ENCODE measurements around the gene C15orf39.

The C15orf39 gene

GRCh38 chr15:75178171-75178937, 23.3 kb upstream of the C15orf39 start:
- DNase-seq (no peak), ATAC-seq (replicated peaks) (peak; percentile 12)
- Mint-ChIP-seq H3K4me1 (ENCODE audit: low read depth in 2 of 2) (peaks cover 0 to 12% of the 10 kb centered on the region in 2 donors), H3K27me3 (peaks cover 27 to 47% of the 10 kb centered on the region in 2 donors), H3K4me3 (peak overlapping the region in 1 of 2 donors; percentile 52), H3K36me3 (ENCODE audit: insufficient read depth) (peaks cover 4% of the 10 kb centered on the region), H3K27ac (no peak overlapping the region), H3K9me3 (no peaks in the 10 kb centered on the region)

- H3K27me3 Mint-ChIP-seq = peaks cover 27 to 50% of the 10 kb centered on the region in 2 donors
- H3K4me1 Mint-ChIP-seq (ENCODE audit: low read depth in 2 of 2) = peaks cover 0 to 12% of the 10 kb centered on the region in 2 donors
- H3K4me3 Mint-ChIP-seq = peak overlapping the region in 1 of 2 donors; percentile 52
- peaks cover 4% of the 10 kb centered on the region for H3K36me3 Mint-ChIP-seq (ENCODE audit: insufficient read depth)
- H3K9me3 Mint-ChIP-seq = no peaks in the 10 kb centered on the region
- ATAC-seq (replicated peaks) (no peak), DNase-seq (no peak)
- no peak overlapping the region for H3K27ac Mint-ChIP-seq
These were observed 22.5 kb upstream of the C15orf39 start for GRCh38 chr15:75178938-75179745.

DNA sequence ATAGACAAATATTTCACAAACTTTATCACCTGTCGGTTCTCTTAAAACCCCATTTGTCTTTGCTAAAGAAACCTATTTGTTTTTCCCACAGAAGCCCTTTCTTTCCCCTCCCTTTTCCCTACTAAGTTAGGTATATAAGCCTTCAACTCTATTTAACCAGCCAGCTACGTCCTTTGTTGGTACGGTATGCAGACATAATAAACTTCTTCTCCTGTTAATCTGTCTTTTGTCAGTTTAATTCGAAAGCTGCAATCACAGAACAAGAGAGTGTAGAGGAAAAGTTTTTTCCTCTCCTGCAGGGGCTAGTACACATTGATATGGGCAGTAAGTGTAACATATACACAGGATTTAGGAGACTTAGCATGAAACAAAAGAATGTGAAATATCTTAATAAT, 21.9 kb upstream of the C15orf39 start:
- H3K9me3 Mint-ChIP-seq = no peaks in the 10 kb centered on the region
- peaks cover 0 to 12% of the 10 kb centered on the region in 2 donors for H3K4me1 Mint-ChIP-seq (ENCODE audit: low read depth in 2 of 2)
- H3K27me3 Mint-ChIP-seq = peaks cover 27 to 55% of the 10 kb centered on the region in 2 donors
- ATAC-seq (replicated peaks) (no peak), DNase-seq (no peak)
- no peak overlapping the region for H3K27ac Mint-ChIP-seq
- H3K4me3 Mint-ChIP-seq = no peak overlapping the region
- peaks cover 4% of the 10 kb centered on the region for H3K36me3 Mint-ChIP-seq (ENCODE audit: insufficient read depth)

GRCh38 chr15:75181780-75182179, 19.9 kb upstream of the C15orf39 start:
- H3K4me3 Mint-ChIP-seq = no peak overlapping the region
- ATAC-seq (replicated peaks) (no peak), DNase-seq (no peak)
- no peaks in the 10 kb centered on the region for H3K9me3 Mint-ChIP-seq
- H3K27ac Mint-ChIP-seq = no peak overlapping the region
- peaks cover 0 to 14% of the 10 kb centered on the region in 2 donors for H3K4me1 Mint-ChIP-seq (ENCODE audit: low read depth in 2 of 2)
- H3K36me3 Mint-ChIP-seq (ENCODE audit: insufficient read depth) = peaks cover 4% of the 10 kb centered on the region
- H3K27me3 Mint-ChIP-seq = peaks cover 27 to 55% of the 10 kb centered on the region in 2 donors

GRCh38 chr15:75182187-75183131, 19.2 kb upstream of the C15orf39 start:
- DNase-seq (no peak), ATAC-seq (replicated peaks) (peak; percentile 53)
- peak overlapping the region; percentile 15 to 46 for H3K27ac Mint-ChIP-seq

DNA sequence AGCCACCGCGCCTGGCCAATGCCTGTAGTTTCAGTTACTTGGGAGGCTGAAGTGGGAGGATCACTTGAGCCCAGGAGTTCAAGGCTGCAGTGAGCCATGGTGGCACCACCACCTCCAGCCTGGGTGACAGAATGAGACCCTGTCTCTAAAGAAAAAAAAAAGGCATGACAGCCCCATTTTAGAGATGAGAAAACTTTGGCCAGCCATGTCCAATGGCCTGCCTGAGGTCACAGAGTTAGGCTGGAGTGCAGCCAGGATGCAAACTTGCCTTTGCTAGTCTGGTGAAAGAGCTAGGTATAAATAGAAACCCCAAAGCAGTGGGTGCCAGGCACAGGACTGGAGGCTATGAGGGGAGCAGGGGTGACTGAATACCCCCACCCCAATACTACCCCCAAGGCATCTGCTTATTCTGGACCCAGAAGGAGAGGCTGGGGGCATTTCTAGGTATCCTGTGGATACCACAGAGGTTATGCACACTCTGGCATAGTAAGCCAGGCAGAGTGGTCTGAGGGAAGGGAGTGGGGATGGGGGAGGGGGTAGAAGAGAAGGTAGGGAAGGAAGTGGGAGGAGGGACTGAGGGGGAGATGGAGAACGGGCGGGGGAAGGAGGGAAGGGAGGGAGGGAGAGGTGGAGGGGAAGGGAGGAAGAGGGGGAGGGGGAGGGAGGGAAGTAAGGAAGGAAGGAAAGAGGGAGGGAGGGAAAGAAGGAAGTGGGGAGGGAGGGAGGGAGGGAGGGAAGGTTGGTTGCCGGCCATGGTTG, 16.2 kb upstream of the C15orf39 start:
- Mint-ChIP-seq H3K27ac (no peak overlapping the region), H3K27me3 (peaks cover 11 to 27% of the 10 kb centered on the region in 2 donors), H3K36me3 (ENCODE audit: insufficient read depth) (peaks cover 4% of the 10 kb centered on the region), H3K4me1 (ENCODE audit: low read depth in 2 of 2) (peaks cover 0 to 8% of the 10 kb centered on the region in 2 donors), H3K9me3 (no peaks in the 10 kb centered on the region), H3K4me3 (no peak overlapping the region)
- DNase-seq = no peak
- no peak for ATAC-seq (replicated peaks)

More at GRCh38 chr15:75182187-75183131, 19.2 kb upstream of the C15orf39 start:
- H3K9me3 Mint-ChIP-seq = no peaks in the 10 kb centered on the region
- H3K4me1 Mint-ChIP-seq (ENCODE audit: low read depth in 2 of 2) = peaks cover 0 to 14% of the 10 kb centered on the region in 2 donors
- no peak overlapping the region for H3K4me3 Mint-ChIP-seq
- peaks cover 27 to 55% of the 10 kb centered on the region in 2 donors for H3K27me3 Mint-ChIP-seq
- peaks cover 4% of the 10 kb centered on the region for H3K36me3 Mint-ChIP-seq (ENCODE audit: insufficient read depth)

DNA sequence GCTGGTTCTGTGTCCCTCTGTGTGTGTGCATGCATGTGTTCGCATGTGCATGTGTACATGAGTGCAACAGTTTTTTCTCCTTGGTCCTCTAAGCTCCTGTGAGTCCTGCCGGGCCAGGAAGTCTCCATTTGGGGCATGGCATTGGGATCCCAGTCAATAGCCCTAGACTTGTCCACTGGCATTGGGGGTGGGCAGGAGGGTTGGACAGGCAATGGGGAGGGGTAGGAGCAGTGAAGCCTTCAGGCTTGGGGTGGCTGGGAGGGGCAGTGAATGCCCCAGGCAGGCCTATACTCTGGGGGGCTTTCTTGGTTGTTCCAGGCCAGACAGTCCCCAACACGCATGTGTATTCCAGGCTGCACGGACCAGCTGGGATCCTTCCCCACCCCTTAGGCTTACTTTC, 15.6 kb upstream of the C15orf39 start:
- peaks cover 0 to 8% of the 10 kb centered on the region in 2 donors for H3K4me1 Mint-ChIP-seq (ENCODE audit: low read depth in 2 of 2)

DNA sequence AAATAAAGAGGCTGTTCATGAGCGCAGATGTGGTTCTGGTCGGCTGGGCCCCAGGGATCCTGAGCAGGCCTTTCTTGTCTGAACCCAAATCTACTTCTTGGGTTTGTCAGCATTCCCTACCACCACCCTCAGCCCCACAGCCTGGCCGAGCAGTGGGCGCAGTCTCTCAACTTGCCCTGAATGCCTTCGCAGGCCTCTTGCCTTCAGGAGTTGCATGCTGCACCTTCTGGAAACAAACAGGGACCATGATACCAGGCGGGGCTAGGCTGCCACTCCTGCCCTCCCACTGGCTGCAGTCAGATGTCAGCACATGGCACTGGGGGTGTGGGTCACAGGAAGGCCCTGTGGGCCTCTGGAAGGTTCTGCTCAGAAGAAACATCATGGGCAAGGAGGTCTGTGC, 13.2 kb upstream of the C15orf39 start:
- ATAC-seq (replicated peaks) (no peak), DNase-seq (no peak)
- no peaks in the 10 kb centered on the region for H3K36me3 Mint-ChIP-seq (ENCODE audit: insufficient read depth)
- H3K4me3 Mint-ChIP-seq = no peak overlapping the region
- H3K27ac Mint-ChIP-seq = no peak overlapping the region
- H3K9me3 Mint-ChIP-seq = no peaks in the 10 kb centered on the region
- peaks cover 0 to 23% of the 10 kb centered on the region in 2 donors for H3K27me3 Mint-ChIP-seq
- H3K4me1 Mint-ChIP-seq (ENCODE audit: low read depth in 2 of 2) = peaks cover 0 to 3% of the 10 kb centered on the region in 2 donors

More for the DNA sequence above, 15.6 kb upstream of the C15orf39 start:
- Mint-ChIP-seq H3K9me3 (no peaks in the 10 kb centered on the region), H3K36me3 (ENCODE audit: insufficient read depth) (peaks cover 3% of the 10 kb centered on the region), H3K27ac (no peak overlapping the region), H3K27me3 (peaks cover 5 to 21% of the 10 kb centered on the region in 2 donors), H3K4me3 (no peak overlapping the region)
- DNase-seq = no peak
- no peak for ATAC-seq (replicated peaks)

DNA sequence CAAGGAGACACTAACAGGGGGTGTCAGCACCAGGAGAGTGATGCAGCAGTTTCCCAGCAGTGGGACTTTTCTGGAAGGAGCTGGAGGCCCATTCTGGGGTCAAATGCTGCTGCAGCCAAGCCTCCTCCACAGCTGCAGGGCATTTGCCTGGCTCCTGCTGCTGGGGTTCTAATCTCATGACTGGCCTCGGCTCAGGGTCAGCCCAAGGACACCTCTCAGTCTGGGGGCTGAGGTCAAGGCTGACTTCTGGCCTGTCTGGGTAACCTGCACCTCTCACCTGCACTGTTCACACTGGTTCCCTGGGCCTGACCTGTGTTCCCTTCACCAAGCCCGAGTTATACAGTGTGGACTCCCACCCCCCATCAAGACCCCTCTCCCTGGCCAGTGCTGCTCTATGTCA, 10.4 kb upstream of the C15orf39 start:
- Mint-ChIP-seq H3K4me3 (no peak overlapping the region), H3K27ac (no peak overlapping the region), H3K9me3 (no peaks in the 10 kb centered on the region), H3K36me3 (ENCODE audit: insufficient read depth) (no peaks in the 10 kb centered on the region), H3K4me1 (ENCODE audit: low read depth in 2 of 2) (peaks cover 0 to 3% of the 10 kb centered on the region in 2 donors), H3K27me3 (peaks cover 0 to 14% of the 10 kb centered on the region in 2 donors)
- DNase-seq = no peak
- no peak for ATAC-seq (replicated peaks)

- Mint-ChIP-seq H3K4me1 (ENCODE audit: low read depth in 2 of 2) (no peaks in the 10 kb centered on the region), H3K27ac (no peak overlapping the region), H3K4me3 (no peak overlapping the region), H3K9me3 (no peaks in the 10 kb centered on the region), H3K27me3 (peaks cover 0 to 14% of the 10 kb centered on the region in 2 donors), H3K36me3 (ENCODE audit: insufficient read depth) (peaks cover 2% of the 10 kb centered on the region)
- DNase-seq (no peak), ATAC-seq (replicated peaks) (no peak)
These were observed 9.4 kb upstream of the C15orf39 start for GRCh38 chr15:75192307-75192706.

GRCh38 chr15:75193272-75193671, 8.4 kb upstream of the C15orf39 start:
- DNase-seq (no peak), ATAC-seq (replicated peaks) (no peak)
- no peaks in the 10 kb centered on the region for H3K9me3 Mint-ChIP-seq
- peaks cover 3% of the 10 kb centered on the region for H3K36me3 Mint-ChIP-seq (ENCODE audit: insufficient read depth)
- H3K4me1 Mint-ChIP-seq (ENCODE audit: low read depth in 2 of 2) = peaks cover 0 to under 1% of the 10 kb centered on the region in 2 donors
- no peak overlapping the region for H3K4me3 Mint-ChIP-seq
- peaks cover 0 to 14% of the 10 kb centered on the region in 2 donors for H3K27me3 Mint-ChIP-seq
- no peak overlapping the region for H3K27ac Mint-ChIP-seq

GRCh38 chr15:75193976-75194375, 7.7 kb upstream of the C15orf39 start:
- Mint-ChIP-seq H3K4me1 (ENCODE audit: low read depth in 2 of 2) (peaks cover 0 to 4% of the 10 kb centered on the region in 2 donors), H3K27me3 (peaks cover 0 to 14% of the 10 kb centered on the region in 2 donors), H3K4me3 (no peak overlapping the region), H3K36me3 (ENCODE audit: insufficient read depth) (peaks cover 7% of the 10 kb centered on the region), H3K27ac (no peak overlapping the region), H3K9me3 (no peaks in the 10 kb centered on the region)
- DNase-seq (no peak), ATAC-seq (replicated peaks) (no peak)

Measured in effector memory CD8-positive, alpha-beta T cell (primary cell).